ENCODE measurements around the gene HRH1. TPM values are rescaled to one million over a fixed set of nuclear protein-coding genes. Genes with fewer than 3 reads are reported as not detected.

Gene HRH1
- total RNA-seq, 4 donors from 2014 or later, result 2.0 to 9.7 (median 8.0) TPM

DNA sequence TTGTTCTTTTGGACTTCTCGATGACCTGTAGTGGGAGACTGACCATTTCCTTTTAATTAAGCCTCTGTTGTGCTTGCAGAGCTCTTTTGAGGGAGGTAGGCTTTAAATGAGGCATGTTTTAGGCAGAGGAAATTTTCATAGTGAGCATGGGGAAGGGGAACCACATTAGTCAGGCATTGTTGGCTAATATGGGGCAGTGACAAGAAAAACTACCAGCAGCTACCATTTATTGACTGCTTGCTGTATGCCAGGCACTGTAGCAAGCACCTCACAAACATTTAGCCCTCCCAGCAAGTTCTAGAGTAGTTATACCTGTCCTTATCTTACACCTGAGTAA, 128.8 kb downstream of the HRH1 start:
- Histone ChIP-seq H3K4me3 (no peak overlapping the region), H3K9me3 (no peaks in the 10 kb centered on the region), H3K27me3 (no peaks in the 10 kb centered on the region), H3K4me1 (peaks cover 5 to 32% (median 13%) of the 10 kb centered on the region in 4 donors), H3K27ac (peak overlapping the region; percentile 36 to 69 (median 52)), H3K36me3 (peaks cover 0 to 5% (median 0%) of the 10 kb centered on the region in 4 donors)
- DNase-seq, result no peak
- in situ Hi-C loops (cut with MboI; ENCODE audit: low pct_ligation_motif_present in 1 of 4, low pct_unique_long_range_greater_than_20kb in 1 of 4, low sequenced_read_pairs in 3 of 4) (no loop called here), intact Hi-C loops (cut with DNase I; ENCODE audit: low total_unique reads) (no loop called here)
- WGBS, 2 donors (ENCODE audit: low coverage in 1 of 2), result 40% methylated on average over 1 of the region's 1 CpG; no CpG with 5 or more reads in 1 of the 2 donors
- TF ChIP-seq, protein P1, sequence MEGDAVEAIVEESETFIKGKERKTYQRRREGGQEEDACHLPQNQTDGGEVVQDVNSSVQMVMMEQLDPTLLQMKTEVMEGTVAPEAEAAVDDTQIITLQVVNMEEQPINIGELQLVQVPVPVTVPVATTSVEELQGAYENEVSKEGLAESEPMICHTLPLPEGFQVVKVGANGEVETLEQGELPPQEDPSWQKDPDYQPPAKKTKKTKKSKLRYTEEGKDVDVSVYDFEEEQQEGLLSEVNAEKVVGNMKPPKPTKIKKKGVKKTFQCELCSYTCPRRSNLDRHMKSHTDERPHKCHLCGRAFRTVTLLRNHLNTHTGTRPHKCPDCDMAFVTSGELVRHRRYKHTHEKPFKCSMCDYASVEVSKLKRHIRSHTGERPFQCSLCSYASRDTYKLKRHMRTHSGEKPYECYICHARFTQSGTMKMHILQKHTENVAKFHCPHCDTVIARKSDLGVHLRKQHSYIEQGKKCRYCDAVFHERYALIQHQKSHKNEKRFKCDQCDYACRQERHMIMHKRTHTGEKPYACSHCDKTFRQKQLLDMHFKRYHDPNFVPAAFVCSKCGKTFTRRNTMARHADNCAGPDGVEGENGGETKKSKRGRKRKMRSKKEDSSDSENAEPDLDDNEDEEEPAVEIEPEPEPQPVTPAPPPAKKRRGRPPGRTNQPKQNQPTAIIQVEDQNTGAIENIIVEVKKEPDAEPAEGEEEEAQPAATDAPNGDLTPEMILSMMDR (IDR thresholded peaks at IDR 0.05), result no peak
- TF ChIP-seq POLR2AphosphoS5 (IDR thresholded peaks at IDR 0.05), result peak in 1 of 3 donors; percentile 1
- no peak for TF ChIP-seq EP300 (IDR thresholded peaks at IDR 0.05; ENCODE audit: low read depth)
- no peak for TF ChIP-seq POLR2A (IDR thresholded peaks at IDR 0.05)

DNA sequence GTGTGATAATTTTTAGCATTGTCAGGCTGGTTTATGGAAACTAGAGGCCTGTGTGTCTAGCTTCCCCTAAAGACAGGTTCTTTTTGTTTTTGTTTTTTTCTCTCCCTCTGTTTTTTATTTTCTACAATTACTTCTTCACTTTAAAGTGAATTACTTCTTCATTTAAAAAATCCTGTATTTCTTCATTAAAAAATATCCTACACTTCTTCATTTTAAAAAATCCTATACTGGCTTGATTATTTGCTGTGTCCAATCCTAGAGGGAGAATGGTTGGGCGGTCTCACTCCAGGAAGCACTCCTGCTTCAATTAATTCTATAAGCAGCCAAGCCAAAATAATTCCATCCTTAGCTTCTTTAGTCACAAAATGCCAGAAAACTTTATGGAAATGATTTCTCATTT, 129.7 kb downstream of the HRH1 start:
- H3K9me3 ChIP-seq, result no peaks in the 10 kb centered on the region
- 90 to 100% methylated on average over 1 of the region's 1 CpG for WGBS, 2 donors (ENCODE audit: low coverage in 1 of 2)
- H3K4me3 ChIP-seq, result no peak overlapping the region
- in situ Hi-C loops (cut with MboI; ENCODE audit: low pct_ligation_motif_present in 1 of 4, low pct_unique_long_range_greater_than_20kb in 1 of 4, low sequenced_read_pairs in 3 of 4), result no loop called here
- DNase-seq, result no peak
- TF ChIP-seq, protein P1 (IDR thresholded peaks at IDR 0.05), result no peak
- TF ChIP-seq POLR2A (IDR thresholded peaks at IDR 0.05), result no peak
- no peak for TF ChIP-seq EP300 (IDR thresholded peaks at IDR 0.05; ENCODE audit: low read depth)
- no peak for TF ChIP-seq POLR2AphosphoS5 (IDR thresholded peaks at IDR 0.05)
- intact Hi-C loops (cut with DNase I; ENCODE audit: low total_unique reads), result no loop called here
- no peaks in the 10 kb centered on the region for H3K27me3 ChIP-seq
- peaks cover 0 to 5% (median 0%) of the 10 kb centered on the region in 4 donors for H3K36me3 ChIP-seq
- peaks cover 12 to 41% (median 16%) of the 10 kb centered on the region in 4 donors for H3K4me1 ChIP-seq
- peak overlapping the region in 1 of 4 donors; percentile 36 for H3K27ac ChIP-seq

DNA sequence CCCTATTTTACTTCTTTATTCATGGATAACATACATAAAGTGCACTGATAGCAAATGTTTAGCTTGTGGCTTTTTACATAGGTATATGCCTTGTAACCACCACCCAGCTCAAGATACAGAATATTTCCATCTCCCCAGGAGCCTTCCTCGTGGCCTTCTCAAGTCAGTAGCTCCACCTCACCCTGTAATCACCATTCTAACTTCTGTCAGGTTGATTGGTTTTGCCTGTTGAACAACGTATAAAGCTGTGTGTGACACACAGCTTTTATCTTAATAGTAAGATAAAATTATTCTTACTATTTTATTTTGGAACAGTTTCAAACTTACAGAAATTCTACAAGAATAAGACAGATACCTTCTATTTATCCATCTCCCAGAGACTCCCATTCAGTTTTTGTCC, 131.2 kb downstream of the HRH1 start:
- Histone ChIP-seq H3K36me3 (peaks cover 0 to 5% (median 0%) of the 10 kb centered on the region in 4 donors), H3K4me3 (no peak overlapping the region), H3K4me1 (peaks cover 12 to 55% (median 18%) of the 10 kb centered on the region in 4 donors), H3K27ac (no peak overlapping the region), H3K9me3 (no peaks in the 10 kb centered on the region), H3K27me3 (no peaks in the 10 kb centered on the region)
- no peak for DNase-seq
- intact Hi-C loops (cut with DNase I; ENCODE audit: low total_unique reads), result no loop called here
- WGBS, 2 donors (ENCODE audit: low coverage in 1 of 2), result 80 to 100% methylated on average over 1 to 2 of the region's 2 CpGs
- TF ChIP-seq POLR2AphosphoS5 (IDR thresholded peaks at IDR 0.05) (no peak), EP300 (IDR thresholded peaks at IDR 0.05; ENCODE audit: low read depth) (no peak), POLR2A (IDR thresholded peaks at IDR 0.05) (no peak)
- TF ChIP-seq, protein P1 (IDR thresholded peaks at IDR 0.05), result no peak
- in situ Hi-C loops (cut with MboI; ENCODE audit: low pct_ligation_motif_present in 1 of 4, low pct_unique_long_range_greater_than_20kb in 1 of 4, low sequenced_read_pairs in 3 of 4), result no loop called here

DNA sequence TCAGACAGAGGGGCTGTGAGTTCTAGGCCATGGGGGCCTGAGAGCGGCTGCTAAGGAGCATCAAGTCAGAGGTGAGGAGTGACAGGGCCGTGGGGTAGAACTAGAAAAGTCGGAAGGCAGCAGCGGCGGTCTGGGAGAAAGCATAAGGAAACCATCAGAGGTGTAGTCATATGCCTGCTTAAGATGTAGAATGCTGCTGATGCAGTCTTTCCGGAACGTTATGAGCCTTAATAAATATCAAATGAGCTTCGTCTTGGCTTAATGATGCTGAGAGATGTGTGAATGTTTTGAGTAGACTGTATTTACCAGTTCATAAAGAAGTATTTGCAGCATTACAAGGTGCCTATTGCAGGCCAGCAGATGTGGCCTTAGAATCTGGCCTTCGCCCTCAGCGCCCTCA, 133.1 kb downstream of the HRH1 start:
- no peak for DNase-seq
- WGBS, 2 donors (ENCODE audit: low coverage in 1 of 2), result 87 to 100% methylated on average over 2 to 9 of the region's 10 CpGs
- H3K4me1 ChIP-seq, result peaks cover 12 to 56% (median 18%) of the 10 kb centered on the region in 4 donors
- no peaks in the 10 kb centered on the region for H3K9me3 ChIP-seq
- H3K36me3 ChIP-seq, result no peaks in the 10 kb centered on the region
- in situ Hi-C loops (cut with MboI; ENCODE audit: low pct_ligation_motif_present in 1 of 4, low pct_unique_long_range_greater_than_20kb in 1 of 4, low sequenced_read_pairs in 3 of 4) (no loop called here), intact Hi-C loops (cut with DNase I; ENCODE audit: low total_unique reads) (no loop called here)
- H3K27ac ChIP-seq, result peak overlapping the region; percentile 71 to 80 (median 76)
- H3K27me3 ChIP-seq, result no peaks in the 10 kb centered on the region
- TF ChIP-seq POLR2AphosphoS5 (IDR thresholded peaks at IDR 0.05), result no peak
- TF ChIP-seq, protein P1 (IDR thresholded peaks at IDR 0.05), result no peak
- no peak for TF ChIP-seq EP300 (IDR thresholded peaks at IDR 0.05; ENCODE audit: low read depth)
- H3K4me3 ChIP-seq, result no peak overlapping the region
